ENCODE results near the gene DOCK7. TPM values are rescaled to one million over a fixed set of nuclear protein-coding genes. Genes with fewer than 3 reads are reported as not detected.
"Not testable (repeated sequence)": the region's sequence is repeated elsewhere in the genome, so short reads cannot be mapped to it uniquely, and the experiment has no call there.

The DOCK7 gene
- total and polyA plus RNA-seq, 4 donors = 6.1 to 64.1 (median 29.3) TPM

DNA sequence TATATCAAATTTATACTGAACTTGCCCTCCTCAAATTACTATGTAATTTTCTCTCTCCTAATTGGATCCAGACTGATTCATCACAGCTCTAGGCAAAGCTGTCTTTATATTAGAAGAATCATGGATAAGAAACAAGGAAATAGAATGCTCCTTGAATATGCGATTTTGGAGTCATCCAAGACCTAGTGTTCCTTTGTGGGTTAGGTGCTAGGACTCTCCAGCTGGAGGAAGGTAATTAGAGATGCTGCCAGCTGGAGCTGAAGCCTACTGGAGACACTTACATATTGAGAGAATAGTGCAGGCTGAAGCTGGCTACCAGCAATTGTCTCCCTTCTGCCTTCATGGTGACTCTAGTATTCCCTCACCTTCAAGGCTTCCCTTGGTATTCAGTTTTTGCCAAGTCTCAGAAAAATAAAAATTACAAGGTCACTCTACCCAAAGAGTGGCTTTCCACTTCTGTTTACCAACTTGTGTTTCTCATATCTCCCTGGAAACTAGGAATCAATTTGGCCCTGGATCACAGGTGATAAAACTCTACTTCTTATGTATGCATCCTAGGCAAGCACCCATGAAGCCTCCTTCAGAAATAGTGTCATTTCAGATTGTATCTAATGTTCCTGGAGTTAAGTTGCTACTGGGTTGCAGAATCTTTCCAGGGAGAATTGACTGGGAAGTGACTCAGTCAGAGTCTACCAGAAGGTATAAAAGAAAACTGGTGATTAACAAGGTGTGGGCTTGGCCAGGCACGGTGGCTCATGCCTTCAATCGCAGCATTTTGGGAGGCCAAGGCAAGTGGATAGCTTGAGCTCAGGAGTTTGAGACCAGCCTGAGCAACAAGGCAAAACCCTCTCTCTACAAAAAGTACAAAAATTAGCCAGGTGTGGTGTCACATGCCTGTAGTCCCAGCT lies 24.4 kb upstream of the DOCK7 start:
- 96% methylated on average over 3 of the region's 3 CpGs for WGBS, 2 donors
- H3K4me1 ChIP-seq (ENCODE audit: control insufficient read depth in 1 of 2, insufficient read depth in 2 of 2, low read length in 2 of 2) = no peaks in the 10 kb centered on the region
- intact Hi-C loops (cut with DNase I) = no loop called here
- H3K36me3 ChIP-seq (ENCODE audit: control insufficient read depth in 1 of 2, insufficient read depth in 2 of 2, low read length in 1 of 2) = no peaks in the 10 kb centered on the region
- H3K27ac ChIP-seq (ENCODE audit: low read depth in 1 of 2, low read length in 2 of 2) = no peak overlapping the region
- ATAC-seq (ENCODE audit: low FRiP score) (no peak), DNase-seq (no peak)
- H3K9me3 ChIP-seq (ENCODE audit: control insufficient read depth, low read length) = no peaks in the 10 kb centered on the region
- H3K4me3 ChIP-seq (ENCODE audit: low read length in 2 of 2) = no peak overlapping the region
- no peaks in the 10 kb centered on the region for H3K27me3 ChIP-seq (ENCODE audit: control insufficient read depth in 1 of 2, insufficient read depth in 2 of 2, low read length in 1 of 2)

DNA sequence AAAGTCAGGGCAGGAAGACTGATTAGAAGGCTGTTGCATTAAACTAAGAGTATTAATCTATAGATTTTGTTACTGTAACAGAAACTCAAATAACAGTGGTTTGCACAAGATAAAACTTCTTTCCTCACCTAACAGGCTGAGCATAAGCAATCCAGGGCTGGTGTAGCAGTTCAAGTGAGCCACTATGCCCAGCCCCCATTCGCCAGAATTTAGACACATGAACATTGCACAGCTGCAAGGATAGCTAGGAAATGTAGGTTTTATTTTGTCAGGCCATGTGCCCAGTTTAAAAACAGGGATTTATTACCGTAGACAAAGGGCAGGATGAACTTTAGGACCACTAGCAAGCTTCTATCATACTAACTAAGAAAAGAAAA lies 19.5 kb upstream of the DOCK7 start:
- ATAC-seq (ENCODE audit: low FRiP score) = no peak

DNA sequence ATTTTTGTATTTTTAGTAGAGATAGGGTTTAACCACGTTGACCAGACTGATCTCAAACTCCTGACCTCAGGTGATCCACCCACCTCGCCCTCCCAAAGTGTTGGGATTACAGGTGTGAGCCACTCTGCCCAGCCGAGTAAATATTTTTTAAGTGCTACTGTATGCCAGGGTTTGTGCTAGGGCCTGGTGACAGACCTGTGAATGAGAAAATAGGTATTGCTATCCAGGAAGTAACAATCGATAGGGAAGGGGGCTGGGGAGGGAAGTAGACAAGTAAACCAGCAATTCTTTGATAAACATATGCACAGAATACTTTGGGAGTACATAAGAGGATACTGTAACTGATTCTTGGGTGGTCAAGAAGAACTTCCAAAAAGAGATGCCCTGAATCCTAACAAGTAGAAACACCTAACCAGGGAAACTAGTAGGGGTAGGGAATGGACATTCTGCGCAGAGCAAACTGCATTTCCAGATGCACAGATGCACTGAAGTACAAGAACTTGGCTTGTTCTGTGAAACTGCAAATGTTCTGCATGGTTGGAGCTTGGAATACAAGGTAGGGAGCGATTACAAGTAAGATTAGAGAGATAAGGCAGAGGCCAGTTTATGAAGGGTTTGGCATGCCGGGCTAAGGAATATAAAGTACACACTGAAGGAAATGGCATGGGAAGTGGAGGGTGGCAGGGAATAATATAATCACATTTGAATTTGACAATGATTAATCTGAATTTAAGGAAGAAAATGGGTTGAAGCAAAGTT lies 19.0 kb upstream of the DOCK7 start:
- Histone ChIP-seq H3K4me3 (ENCODE audit: low read length in 2 of 2) (no peak overlapping the region), H3K9me3 (ENCODE audit: control insufficient read depth, low read length) (no peaks in the 10 kb centered on the region), H3K36me3 (ENCODE audit: control insufficient read depth in 1 of 2, insufficient read depth in 2 of 2, low read length in 1 of 2) (no peaks in the 10 kb centered on the region), H3K4me1 (ENCODE audit: control insufficient read depth in 1 of 2, insufficient read depth in 2 of 2, low read length in 2 of 2) (no peaks in the 10 kb centered on the region), H3K27ac (ENCODE audit: low read depth in 1 of 2, low read length in 2 of 2) (no peak overlapping the region), H3K27me3 (ENCODE audit: control insufficient read depth in 1 of 2, insufficient read depth in 2 of 2, low read length in 1 of 2) (no peaks in the 10 kb centered on the region)
- DNase-seq (no peak), ATAC-seq (ENCODE audit: low FRiP score) (no peak)
- intact Hi-C loops (cut with DNase I) = no loop called here
- WGBS, 2 donors = 54 to 59% methylated on average over 7 of the region's 7 CpGs

More for the DNA sequence above, 19.5 kb upstream of the DOCK7 start:
- Histone ChIP-seq H3K4me1 (ENCODE audit: control insufficient read depth in 1 of 2, insufficient read depth in 2 of 2, low read length in 2 of 2) (no peaks in the 10 kb centered on the region), H3K4me3 (ENCODE audit: low read length in 2 of 2) (no peak overlapping the region), H3K36me3 (ENCODE audit: control insufficient read depth in 1 of 2, insufficient read depth in 2 of 2, low read length in 1 of 2) (no peaks in the 10 kb centered on the region), H3K27me3 (ENCODE audit: control insufficient read depth in 1 of 2, insufficient read depth in 2 of 2, low read length in 1 of 2) (no peaks in the 10 kb centered on the region), H3K27ac (ENCODE audit: low read depth in 1 of 2, low read length in 2 of 2) (no peak overlapping the region), H3K9me3 (ENCODE audit: control insufficient read depth, low read length) (no peaks in the 10 kb centered on the region)
- intact Hi-C loops (cut with DNase I) = no loop called here
- 39 to 42% methylated on average over 2 of the region's 2 CpGs for WGBS, 2 donors
- no peak for DNase-seq

DNA sequence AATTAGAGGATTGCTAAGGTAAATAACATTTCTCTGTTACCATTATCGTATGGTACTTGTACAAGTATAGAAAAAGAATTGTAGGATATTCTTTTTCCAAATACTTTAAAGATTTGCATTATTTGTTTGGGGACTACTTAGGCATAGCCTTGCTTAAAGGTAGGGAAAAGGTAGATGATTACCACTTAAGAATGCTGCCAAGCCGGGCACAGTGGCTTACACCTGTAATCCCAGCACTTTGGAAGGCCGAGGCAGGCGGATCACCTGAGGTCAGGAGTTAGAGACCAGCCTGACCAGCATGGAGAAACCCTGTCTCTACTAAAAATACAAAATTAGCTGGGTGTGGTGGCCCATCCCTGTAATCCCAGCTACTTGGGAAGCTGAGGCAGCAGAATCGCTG lies 10.0 kb upstream of the DOCK7 start:
- 95 to 97% methylated on average over 5 of the region's 5 CpGs for WGBS, 2 donors
- ATAC-seq (ENCODE audit: low FRiP score); H3K27me3 ChIP-seq (ENCODE audit: control insufficient read depth in 1 of 2, insufficient read depth in 2 of 2, low read length in 1 of 2); intact Hi-C loops (cut with DNase I); H3K9me3 ChIP-seq (ENCODE audit: control insufficient read depth, low read length); H3K4me1 ChIP-seq (ENCODE audit: control insufficient read depth in 1 of 2, insufficient read depth in 2 of 2, low read length in 2 of 2); DNase-seq; H3K36me3 ChIP-seq (ENCODE audit: control insufficient read depth in 1 of 2, insufficient read depth in 2 of 2, low read length in 1 of 2); H3K27ac ChIP-seq (ENCODE audit: low read depth in 1 of 2, low read length in 2 of 2); H3K4me3 ChIP-seq (ENCODE audit: low read length in 2 of 2): not testable (repeated sequence)

DNA sequence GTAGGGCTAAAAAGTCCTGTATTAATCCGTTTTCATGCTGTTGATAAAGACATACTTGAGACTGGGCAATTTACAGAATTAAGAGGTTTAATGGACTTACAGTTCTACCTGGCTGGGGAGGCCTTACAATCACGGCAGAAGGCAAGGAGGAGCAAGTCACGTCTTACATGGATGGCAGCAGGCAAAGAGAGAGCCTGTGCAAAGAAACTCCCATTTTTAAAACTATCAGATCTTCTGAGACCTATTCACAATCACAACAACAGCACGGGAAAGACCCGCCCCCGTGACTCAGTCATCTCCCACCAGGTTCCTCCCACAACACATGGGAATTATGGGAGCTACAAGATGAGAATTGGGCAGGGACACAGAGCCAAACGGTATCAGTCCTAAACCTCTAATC lies 6.3 kb upstream of the DOCK7 start:
- H3K36me3 ChIP-seq (ENCODE audit: control insufficient read depth in 1 of 2, insufficient read depth in 2 of 2, low read length in 1 of 2); DNase-seq; H3K4me3 ChIP-seq (ENCODE audit: low read length in 2 of 2); ATAC-seq (ENCODE audit: low FRiP score); H3K4me1 ChIP-seq (ENCODE audit: control insufficient read depth in 1 of 2, insufficient read depth in 2 of 2, low read length in 2 of 2); H3K27me3 ChIP-seq (ENCODE audit: control insufficient read depth in 1 of 2, insufficient read depth in 2 of 2, low read length in 1 of 2); H3K9me3 ChIP-seq (ENCODE audit: control insufficient read depth, low read length); H3K27ac ChIP-seq (ENCODE audit: low read depth in 1 of 2, low read length in 2 of 2): not testable (repeated sequence)
- intact Hi-C loops (cut with DNase I) = loop anchor here in 1 of 2 donors (5.0 kb wide), 1 partner anchor 33 kb away; no protein-coding TSS in a partner anchor
- 86 to 88% methylated on average over 7 of the region's 7 CpGs for WGBS, 2 donors

DNA sequence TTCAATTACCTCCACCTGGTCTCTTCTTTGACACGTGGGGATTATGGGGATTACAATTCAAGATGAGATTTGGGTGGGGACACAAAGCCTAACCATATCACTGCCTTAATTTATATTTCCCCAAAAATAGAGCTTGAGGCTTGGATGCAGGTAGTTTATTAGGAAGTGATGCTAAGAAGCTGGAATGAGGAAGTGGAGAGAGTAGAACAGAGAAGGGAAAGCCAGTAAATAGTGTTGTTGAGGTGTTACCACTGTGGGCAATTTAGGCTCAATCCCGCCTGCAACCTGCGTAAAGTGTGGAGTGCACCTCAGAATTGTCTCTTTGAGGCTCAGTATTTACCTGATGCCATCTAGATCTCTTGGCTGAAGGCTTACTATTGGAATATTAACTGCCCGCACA lies 4.9 kb upstream of the DOCK7 start:
- no peaks in the 10 kb centered on the region for H3K9me3 ChIP-seq (ENCODE audit: control insufficient read depth, low read length)
- WGBS, 2 donors = 96 to 97% methylated on average over 4 of the region's 4 CpGs
- intact Hi-C loops (cut with DNase I) = loop anchor here in 1 of 2 donors (5.0 kb wide), 1 partner anchor 34 kb away; no protein-coding TSS in a partner anchor
- no peaks in the 10 kb centered on the region for H3K36me3 ChIP-seq (ENCODE audit: control insufficient read depth in 1 of 2, insufficient read depth in 2 of 2, low read length in 1 of 2)
- no peak overlapping the region for H3K27ac ChIP-seq (ENCODE audit: low read depth in 1 of 2, low read length in 2 of 2)
- H3K27me3 ChIP-seq (ENCODE audit: control insufficient read depth in 1 of 2, insufficient read depth in 2 of 2, low read length in 1 of 2) = no peaks in the 10 kb centered on the region
- DNase-seq (no peak), ATAC-seq (ENCODE audit: low FRiP score) (no peak)
- no peak overlapping the region for H3K4me3 ChIP-seq (ENCODE audit: low read length in 2 of 2)
- peaks cover 0 to 4% of the 10 kb centered on the region in 2 donors for H3K4me1 ChIP-seq (ENCODE audit: control insufficient read depth in 1 of 2, insufficient read depth in 2 of 2, low read length in 2 of 2)

DNA sequence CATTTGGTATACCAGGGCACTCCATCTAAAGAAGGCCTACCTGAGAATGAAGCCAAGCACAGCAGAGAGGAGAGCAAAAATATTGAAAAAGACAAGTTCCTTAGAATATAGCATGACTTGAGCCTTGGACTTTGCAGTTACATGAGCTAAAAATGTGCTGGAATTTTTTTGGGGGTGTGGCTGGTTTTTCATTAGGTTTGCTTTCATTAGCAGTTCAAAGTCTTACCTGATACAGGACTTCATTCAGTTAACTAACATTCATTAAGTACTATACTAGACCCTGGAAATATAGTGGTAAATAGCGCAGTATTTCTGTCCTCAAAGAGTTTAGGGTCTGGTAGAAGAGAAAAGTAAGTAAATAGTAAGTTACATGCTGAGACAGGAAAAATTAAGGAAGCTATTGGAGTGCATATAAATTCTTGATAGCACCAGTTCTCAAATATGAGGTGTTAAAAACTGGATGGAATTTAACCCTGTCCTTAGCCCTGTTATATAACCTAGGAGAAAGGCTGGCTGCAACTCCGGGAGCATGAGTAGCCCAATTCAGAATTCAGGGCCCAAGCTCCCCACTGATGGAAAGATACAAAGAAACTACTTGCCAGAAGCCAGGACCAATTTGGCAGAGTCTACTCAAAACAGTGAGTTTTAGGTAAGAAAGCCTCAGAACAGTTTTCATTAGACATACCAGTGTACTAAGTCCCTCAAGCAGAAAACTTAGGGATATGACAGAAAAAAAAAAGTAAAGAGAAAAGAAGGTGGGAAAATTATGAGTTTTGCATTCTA lies 3.1 kb upstream of the DOCK7 start:
- no peaks in the 10 kb centered on the region for H3K36me3 ChIP-seq (ENCODE audit: control insufficient read depth in 1 of 2, insufficient read depth in 2 of 2, low read length in 1 of 2)
- no peak overlapping the region for H3K4me3 ChIP-seq (ENCODE audit: low read length in 2 of 2)
- peaks cover 0 to 4% of the 10 kb centered on the region in 2 donors for H3K4me1 ChIP-seq (ENCODE audit: control insufficient read depth in 1 of 2, insufficient read depth in 2 of 2, low read length in 2 of 2)
- no peak for DNase-seq
- H3K9me3 ChIP-seq (ENCODE audit: control insufficient read depth, low read length) = no peaks in the 10 kb centered on the region
- 69 to 71% methylated on average over 2 of the region's 2 CpGs for WGBS, 2 donors
- peak overlapping the region in 1 of 2 donors; percentile 61 for H3K27ac ChIP-seq (ENCODE audit: low read depth in 1 of 2, low read length in 2 of 2)
- no peak for ATAC-seq (ENCODE audit: low FRiP score)
- H3K27me3 ChIP-seq (ENCODE audit: control insufficient read depth in 1 of 2, insufficient read depth in 2 of 2, low read length in 1 of 2) = no peaks in the 10 kb centered on the region
- intact Hi-C loops (cut with DNase I) = loop anchor here in 1 of 2 donors (5.0 kb wide), 1 partner anchor 36 kb away; no protein-coding TSS in a partner anchor

DNA sequence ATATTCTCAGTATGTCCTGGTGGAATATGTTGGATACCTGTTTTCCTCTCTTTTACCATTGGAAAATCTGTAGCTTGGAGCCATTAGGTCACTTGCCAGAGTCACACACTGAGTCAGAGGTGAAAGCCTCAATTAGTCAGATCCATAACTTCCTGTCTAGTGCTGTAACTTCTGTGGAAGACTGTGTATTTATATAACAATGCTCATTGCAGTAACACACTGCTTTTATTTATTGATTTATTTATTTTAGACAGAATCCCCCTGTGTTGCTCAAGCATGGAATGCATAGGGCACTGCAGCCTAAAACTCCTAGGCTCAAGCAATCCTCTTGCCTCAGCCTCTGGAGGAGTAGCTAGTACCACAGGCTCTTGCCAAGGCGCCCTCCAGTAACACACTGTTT lies 1.3 kb upstream of the DOCK7 start:
- Histone ChIP-seq H3K27me3 (ENCODE audit: control insufficient read depth in 1 of 2, insufficient read depth in 2 of 2, low read length in 1 of 2) (no peaks in the 10 kb centered on the region), H3K9me3 (ENCODE audit: control insufficient read depth, low read length) (no peaks in the 10 kb centered on the region), H3K4me1 (ENCODE audit: control insufficient read depth in 1 of 2, insufficient read depth in 2 of 2, low read length in 2 of 2) (peaks cover 0 to 4% of the 10 kb centered on the region in 2 donors), H3K36me3 (ENCODE audit: control insufficient read depth in 1 of 2, insufficient read depth in 2 of 2, low read length in 1 of 2) (no peaks in the 10 kb centered on the region), H3K4me3 (ENCODE audit: low read length in 2 of 2) (no peak overlapping the region), H3K27ac (ENCODE audit: low read depth in 1 of 2, low read length in 2 of 2) (peak overlapping the region; percentile 39 to 79)
- ATAC-seq (ENCODE audit: low FRiP score) (no peak), DNase-seq (no peak)
- intact Hi-C loops (cut with DNase I) = loop anchor here in 1 of 2 donors (5.0 kb wide), 1 partner anchor 38 kb away; no protein-coding TSS in a partner anchor
- 75 to 100% methylated on average over 1 of the region's 1 CpG for WGBS, 2 donors

All from aorta (tissue), 5 donors.